ENCODE data around the gene IPPK. TPM values are rescaled to one million over a fixed set of nuclear protein-coding genes. Genes with fewer than 3 reads are reported as not detected.
"Not testable (repeated sequence)": the region's sequence is repeated elsewhere in the genome, so short reads cannot be mapped to it uniquely, and the experiment has no call there.

Gene IPPK
- total and polyA plus RNA-seq, 9 donors, result 6.2 to 9.2 (median 7.6) TPM

DNA sequence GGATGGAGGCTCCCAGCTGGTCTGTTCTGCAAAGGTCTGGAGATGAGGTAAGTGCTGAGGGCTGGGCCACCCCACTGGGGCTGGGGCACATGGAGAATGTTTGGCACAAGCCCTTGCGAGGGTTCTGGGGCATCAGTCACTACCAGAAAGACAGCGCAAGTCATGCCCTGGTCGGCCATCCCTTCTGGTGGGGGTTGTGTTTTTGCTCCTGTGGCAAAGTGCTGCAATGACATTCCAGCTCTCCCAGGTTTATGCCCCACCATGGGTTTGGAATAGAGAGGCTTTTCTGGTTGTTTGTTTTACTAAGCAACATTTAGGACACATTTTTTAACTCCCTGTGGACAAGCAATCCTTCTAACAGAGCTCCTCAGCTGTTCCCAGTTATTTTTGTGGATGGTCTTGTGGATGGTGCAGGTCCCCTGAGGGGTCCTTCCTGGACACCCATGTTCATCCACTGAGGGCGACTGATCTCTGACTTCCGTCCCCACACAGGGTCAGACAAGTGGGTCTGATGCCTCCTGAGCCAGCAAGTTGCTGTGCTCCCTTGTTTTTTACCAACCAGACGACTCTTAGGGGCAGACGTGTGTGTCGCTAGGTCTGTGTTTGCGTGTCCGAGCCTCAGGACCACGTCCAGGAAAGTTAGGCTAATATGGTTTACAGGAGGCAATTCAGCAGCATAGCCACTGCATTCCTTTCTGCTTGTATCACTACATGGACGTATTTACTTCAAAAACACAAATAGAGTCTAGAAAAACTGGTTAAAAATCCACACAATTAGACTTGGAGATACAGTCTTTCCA lies 69.3 kb downstream of the IPPK start:
- H3K4me1 ChIP-seq (ENCODE audit: control insufficient read depth, insufficient read depth, low read length), result peaks cover 48% of the 10 kb centered on the region
- H3K27me3 ChIP-seq (ENCODE audit: control insufficient read depth, insufficient read depth, low read length), result no peaks in the 10 kb centered on the region
- WGBS (ENCODE audit: insufficient coverage), result 29% methylated on average over 8 of the region's 12 CpGs
- H3K36me3 ChIP-seq (ENCODE audit: control insufficient read depth, insufficient read depth, low read length), result no peaks in the 10 kb centered on the region
- DNase-seq, result peak; percentile 94
- peak overlapping the region; percentile 91 for H3K27ac ChIP-seq (ENCODE audit: low read length)
- H3K4me3 ChIP-seq (ENCODE audit: low read length), result no peak overlapping the region
- peaks cover 8% of the 10 kb centered on the region for H3K9me3 ChIP-seq (replicated peaks; ENCODE audit: control insufficient read depth, low read depth, low read length)

DNA sequence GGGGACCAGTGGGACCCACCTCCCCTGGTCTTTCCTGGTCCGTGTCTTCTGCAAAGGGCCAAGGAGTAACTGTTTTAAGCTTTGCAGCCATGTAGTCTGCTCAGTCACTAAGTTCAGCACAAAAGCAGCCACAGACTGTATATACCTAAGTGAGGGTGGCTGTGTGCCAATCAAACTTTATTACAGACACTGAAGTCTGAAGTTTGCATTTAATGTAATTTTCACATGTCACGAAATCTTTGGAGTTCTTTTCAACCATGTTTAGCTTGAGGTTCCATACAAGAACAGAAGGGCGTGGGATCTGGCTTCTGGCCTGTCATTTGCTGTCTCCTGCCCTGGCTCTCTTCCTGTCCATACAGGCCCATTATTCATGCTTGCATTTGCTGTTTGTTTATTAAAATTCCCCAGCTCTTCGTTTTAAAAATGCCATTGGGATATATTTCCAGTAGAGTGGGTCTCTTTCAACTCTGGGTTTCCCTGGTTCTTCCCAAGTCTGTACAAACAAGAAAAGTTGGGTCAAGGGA lies 69.9 kb downstream of the IPPK start:
- DNase-seq, result peak; percentile 89

DNA sequence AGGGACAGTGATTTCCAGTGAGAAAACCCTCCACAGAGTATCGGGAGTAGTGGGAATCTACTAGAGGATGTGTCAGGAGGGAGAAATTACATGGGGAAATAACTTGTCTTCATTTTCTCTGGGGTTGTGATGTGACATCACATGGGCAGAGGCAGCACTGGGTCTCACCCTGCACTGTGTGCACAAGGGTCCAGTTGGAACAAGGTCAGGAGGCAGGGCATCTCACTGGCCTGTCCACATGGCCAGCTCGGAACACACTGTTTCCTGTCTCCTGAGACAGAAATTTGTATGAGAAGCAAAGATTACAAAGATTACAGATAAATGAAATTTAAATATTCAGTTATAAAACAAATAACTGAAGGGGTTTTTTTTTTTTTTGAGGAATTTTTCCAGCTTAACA lies 71.5 kb downstream of the IPPK start:
- Histone ChIP-seq H3K9me3 (replicated peaks; ENCODE audit: control insufficient read depth, low read depth, low read length) (no peaks in the 10 kb centered on the region), H3K4me3 (ENCODE audit: low read length) (no peak overlapping the region), H3K36me3 (ENCODE audit: control insufficient read depth, insufficient read depth, low read length) (no peaks in the 10 kb centered on the region), H3K27ac (ENCODE audit: low read length) (no peak overlapping the region), H3K4me1 (ENCODE audit: control insufficient read depth, insufficient read depth, low read length) (peaks cover 46% of the 10 kb centered on the region), H3K27me3 (ENCODE audit: control insufficient read depth, insufficient read depth, low read length) (no peaks in the 10 kb centered on the region)
- DNase-seq, result no peak
- no CpG with 5 or more reads among the region's 2 CpGs for WGBS (ENCODE audit: insufficient coverage)

More for the DNA sequence above, 69.9 kb downstream of the IPPK start:
- H3K4me3 ChIP-seq (ENCODE audit: low read length), result no peak overlapping the region
- H3K27ac ChIP-seq (ENCODE audit: low read length), result peak overlapping the region; percentile 91
- peaks cover 48% of the 10 kb centered on the region for H3K4me1 ChIP-seq (ENCODE audit: control insufficient read depth, insufficient read depth, low read length)
- H3K9me3 ChIP-seq (replicated peaks; ENCODE audit: control insufficient read depth, low read depth, low read length), result peaks cover 5% of the 10 kb centered on the region
- H3K27me3 ChIP-seq (ENCODE audit: control insufficient read depth, insufficient read depth, low read length), result no peaks in the 10 kb centered on the region
- WGBS (ENCODE audit: insufficient coverage), result 24% methylated on average over 3 of the region's 4 CpGs
- no peaks in the 10 kb centered on the region for H3K36me3 ChIP-seq (ENCODE audit: control insufficient read depth, insufficient read depth, low read length)

DNA sequence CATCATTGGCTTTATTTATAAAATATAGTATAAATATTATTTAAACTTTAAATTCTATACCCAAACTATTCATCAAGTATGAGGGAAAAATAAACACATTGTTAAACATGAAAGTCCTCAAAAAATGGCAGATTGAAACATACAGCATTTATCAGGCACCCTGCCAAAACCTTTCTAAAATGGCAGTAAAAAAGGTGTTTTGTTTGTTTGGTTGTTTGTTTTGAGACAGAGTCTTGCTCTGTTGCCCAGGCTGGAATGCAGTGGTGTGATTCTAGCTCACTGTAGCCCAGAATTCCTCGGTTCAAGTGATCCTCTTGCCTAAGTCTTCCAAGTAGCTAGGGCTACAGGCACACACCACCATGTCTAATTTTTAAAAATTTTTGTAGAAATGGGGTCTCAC lies 74.0 kb downstream of the IPPK start:
- no peaks in the 10 kb centered on the region for H3K9me3 ChIP-seq (replicated peaks; ENCODE audit: control insufficient read depth, low read depth, low read length)
- H3K4me3 ChIP-seq (ENCODE audit: low read length), result no peak overlapping the region
- H3K36me3 ChIP-seq (ENCODE audit: control insufficient read depth, insufficient read depth, low read length), result no peaks in the 10 kb centered on the region
- WGBS (ENCODE audit: insufficient coverage), result no CpG with 5 or more reads among the region's 1 CpG
- peaks cover 26% of the 10 kb centered on the region for H3K4me1 ChIP-seq (ENCODE audit: control insufficient read depth, insufficient read depth, low read length)
- H3K27ac ChIP-seq (ENCODE audit: low read length), result no peak overlapping the region
- no peaks in the 10 kb centered on the region for H3K27me3 ChIP-seq (ENCODE audit: control insufficient read depth, insufficient read depth, low read length)
- DNase-seq, result no peak

DNA sequence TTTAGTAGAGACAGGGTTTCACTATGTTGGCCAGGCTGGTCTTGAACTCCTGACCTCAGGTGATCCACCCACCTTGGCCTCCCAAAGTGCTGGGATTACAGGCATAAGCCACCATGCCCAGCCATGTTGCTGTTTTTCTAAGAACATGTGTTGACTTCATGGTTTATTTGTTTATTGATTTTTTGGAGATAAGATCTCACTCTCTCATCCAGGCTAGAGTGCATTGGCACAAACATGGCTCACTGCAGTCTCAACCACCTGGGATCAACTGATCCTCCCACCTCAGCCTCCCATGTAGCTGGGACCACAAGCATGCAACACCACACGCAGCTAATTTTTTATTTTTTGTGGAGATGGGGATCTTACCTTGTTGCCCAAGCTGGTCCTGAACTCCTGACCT lies 74.9 kb downstream of the IPPK start:
- H3K27ac ChIP-seq (ENCODE audit: low read length); H3K27me3 ChIP-seq (ENCODE audit: control insufficient read depth, insufficient read depth, low read length); DNase-seq; H3K9me3 ChIP-seq (replicated peaks; ENCODE audit: control insufficient read depth, low read depth, low read length); H3K4me3 ChIP-seq (ENCODE audit: low read length); H3K36me3 ChIP-seq (ENCODE audit: control insufficient read depth, insufficient read depth, low read length): not testable (repeated sequence)
- H3K4me1 ChIP-seq (ENCODE audit: control insufficient read depth, insufficient read depth, low read length), result peaks cover 18% of the 10 kb centered on the region
- WGBS (ENCODE audit: insufficient coverage), result no CpG with 5 or more reads among the region's 1 CpG

DNA sequence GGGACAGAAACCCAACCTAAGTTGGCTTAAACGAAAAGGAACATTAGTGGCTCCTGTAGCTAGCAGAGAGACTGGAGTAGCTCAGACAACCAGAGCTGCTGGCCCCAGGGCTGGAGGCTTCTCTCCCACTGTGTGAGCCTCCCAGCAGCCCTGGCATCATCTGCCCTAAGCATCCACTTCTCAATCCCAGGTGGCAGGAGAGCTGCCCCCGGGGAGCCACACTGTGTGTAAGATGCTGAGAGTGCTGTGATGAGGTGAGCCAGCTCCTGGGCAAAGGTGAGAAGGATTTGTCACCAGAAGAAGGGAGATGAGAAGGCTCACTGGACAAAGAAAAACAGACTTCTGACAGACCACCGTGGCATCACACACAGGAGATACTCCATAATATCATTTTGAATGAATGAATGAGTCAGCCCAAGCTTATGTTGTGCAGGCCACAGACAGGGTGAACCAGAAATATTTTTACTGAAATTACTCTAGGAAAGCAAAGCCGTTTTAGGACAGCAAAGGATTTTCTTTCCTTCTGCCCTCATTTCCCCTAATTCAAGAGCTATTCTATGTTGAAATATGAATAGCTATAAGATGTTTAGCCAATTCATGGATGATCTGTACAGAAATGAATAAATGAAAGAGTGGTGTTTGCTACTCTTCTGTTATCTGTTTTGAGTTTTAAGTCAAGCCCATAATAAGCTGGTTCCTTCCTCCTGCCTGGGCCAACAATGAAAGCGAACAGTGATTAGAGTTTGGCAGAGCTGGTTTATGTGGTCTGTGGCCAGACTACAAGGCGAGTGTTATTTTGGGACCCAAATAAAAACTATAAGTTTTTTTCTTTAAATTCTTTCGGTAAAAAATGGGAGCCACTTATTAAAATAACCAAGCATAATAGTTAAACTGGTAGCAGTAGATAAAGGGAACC lies 76.7 kb downstream of the IPPK start:
- no peak for DNase-seq
- peaks cover 8% of the 10 kb centered on the region for H3K4me1 ChIP-seq (ENCODE audit: control insufficient read depth, insufficient read depth, low read length)
- H3K27ac ChIP-seq (ENCODE audit: low read length), result peak overlapping the region; percentile 29
- H3K9me3 ChIP-seq (replicated peaks; ENCODE audit: control insufficient read depth, low read depth, low read length), result no peaks in the 10 kb centered on the region
- H3K36me3 ChIP-seq (ENCODE audit: control insufficient read depth, insufficient read depth, low read length), result no peaks in the 10 kb centered on the region
- 0% methylated on average over 1 of the region's 7 CpGs for WGBS (ENCODE audit: insufficient coverage)
- no peaks in the 10 kb centered on the region for H3K27me3 ChIP-seq (ENCODE audit: control insufficient read depth, insufficient read depth, low read length)
- H3K4me3 ChIP-seq (ENCODE audit: low read length), result no peak overlapping the region

DNA sequence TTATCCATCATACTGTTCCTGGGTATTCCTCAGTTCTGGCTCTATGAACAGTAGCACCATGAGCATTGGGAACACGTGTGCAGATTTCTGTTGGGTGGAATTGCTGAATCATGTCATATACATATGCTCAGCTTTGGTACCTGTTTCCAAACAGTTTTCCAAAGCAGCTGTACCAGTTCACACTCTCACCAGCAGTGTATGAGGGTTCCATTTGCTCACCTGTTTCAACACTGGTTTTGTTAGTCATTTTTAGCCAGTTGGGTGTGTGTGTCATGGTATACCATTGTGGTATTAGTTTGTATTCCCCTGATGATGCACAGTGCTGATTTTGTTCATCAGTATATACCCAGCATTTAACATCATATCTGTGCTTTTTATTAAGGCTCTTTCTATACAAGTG lies 77.4 kb downstream of the IPPK start:
- Histone ChIP-seq H3K27ac (ENCODE audit: low read length) (no peak overlapping the region), H3K36me3 (ENCODE audit: control insufficient read depth, insufficient read depth, low read length) (no peaks in the 10 kb centered on the region), H3K9me3 (replicated peaks; ENCODE audit: control insufficient read depth, low read depth, low read length) (no peaks in the 10 kb centered on the region), H3K4me3 (ENCODE audit: low read length) (no peak overlapping the region), H3K4me1 (ENCODE audit: control insufficient read depth, insufficient read depth, low read length) (peaks cover 5% of the 10 kb centered on the region), H3K27me3 (ENCODE audit: control insufficient read depth, insufficient read depth, low read length) (no peaks in the 10 kb centered on the region)
- WGBS (ENCODE audit: insufficient coverage), result no CpG with 5 or more reads among the region's 1 CpG
- no peak for DNase-seq

DNA sequence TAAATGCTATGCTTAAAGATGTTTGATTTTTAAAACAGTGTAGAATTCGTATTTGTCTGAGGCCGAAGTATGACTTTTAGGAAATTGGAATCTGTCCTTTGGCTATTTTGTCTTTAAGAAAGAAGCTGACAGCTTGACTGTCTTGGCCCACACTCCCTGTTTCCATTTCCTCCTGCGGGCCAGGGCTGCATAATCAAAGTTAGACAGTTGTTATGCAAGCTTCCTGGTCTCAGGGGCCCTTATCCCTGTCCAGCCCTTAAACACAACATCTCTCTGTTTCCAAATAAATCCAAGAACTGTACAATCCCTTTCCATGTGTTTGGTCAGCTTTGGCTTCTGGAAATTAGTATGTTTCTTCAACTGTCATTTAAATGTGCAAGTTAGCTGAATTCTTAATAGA lies 79.6 kb downstream of the IPPK start:
- 0% methylated on average over 1 of the region's 3 CpGs for WGBS (ENCODE audit: insufficient coverage)
- Histone ChIP-seq H3K36me3 (ENCODE audit: control insufficient read depth, insufficient read depth, low read length) (no peaks in the 10 kb centered on the region), H3K27me3 (ENCODE audit: control insufficient read depth, insufficient read depth, low read length) (no peaks in the 10 kb centered on the region), H3K4me1 (ENCODE audit: control insufficient read depth, insufficient read depth, low read length) (peaks cover 5% of the 10 kb centered on the region), H3K27ac (ENCODE audit: low read length) (peak overlapping the region; percentile 79), H3K4me3 (ENCODE audit: low read length) (no peak overlapping the region), H3K9me3 (replicated peaks; ENCODE audit: control insufficient read depth, low read depth, low read length) (peaks cover 3% of the 10 kb centered on the region)
- peak; percentile 99 for DNase-seq

DNA sequence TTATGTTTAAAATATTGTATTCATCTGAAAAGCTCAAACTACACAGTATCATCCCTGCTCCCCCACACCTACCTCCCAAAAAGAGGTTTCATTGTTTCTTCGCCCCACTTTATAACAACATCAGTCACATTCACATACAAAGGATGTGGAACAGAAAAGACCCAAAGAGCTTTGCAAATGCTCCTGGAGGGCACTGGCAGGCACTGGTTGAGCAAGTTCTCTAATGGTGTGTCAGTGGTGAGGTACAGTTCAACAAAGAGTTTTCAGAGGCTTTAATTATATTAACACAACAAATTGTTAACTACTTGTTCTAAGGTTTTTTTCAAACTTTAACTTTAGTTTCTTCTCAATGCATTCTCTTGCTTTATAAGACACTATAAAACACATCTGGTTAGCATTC lies 80.0 kb downstream of the IPPK start:
- Histone ChIP-seq H3K9me3 (replicated peaks; ENCODE audit: control insufficient read depth, low read depth, low read length) (peaks cover 3% of the 10 kb centered on the region), H3K27ac (ENCODE audit: low read length) (peak overlapping the region; percentile 79), H3K4me1 (ENCODE audit: control insufficient read depth, insufficient read depth, low read length) (peaks cover 5% of the 10 kb centered on the region), H3K27me3 (ENCODE audit: control insufficient read depth, insufficient read depth, low read length) (no peaks in the 10 kb centered on the region), H3K36me3 (ENCODE audit: control insufficient read depth, insufficient read depth, low read length) (no peaks in the 10 kb centered on the region), H3K4me3 (ENCODE audit: low read length) (no peak overlapping the region)
- DNase-seq, result no peak
- no CpG with 5 or more reads among the region's 1 CpG for WGBS (ENCODE audit: insufficient coverage)

DNA sequence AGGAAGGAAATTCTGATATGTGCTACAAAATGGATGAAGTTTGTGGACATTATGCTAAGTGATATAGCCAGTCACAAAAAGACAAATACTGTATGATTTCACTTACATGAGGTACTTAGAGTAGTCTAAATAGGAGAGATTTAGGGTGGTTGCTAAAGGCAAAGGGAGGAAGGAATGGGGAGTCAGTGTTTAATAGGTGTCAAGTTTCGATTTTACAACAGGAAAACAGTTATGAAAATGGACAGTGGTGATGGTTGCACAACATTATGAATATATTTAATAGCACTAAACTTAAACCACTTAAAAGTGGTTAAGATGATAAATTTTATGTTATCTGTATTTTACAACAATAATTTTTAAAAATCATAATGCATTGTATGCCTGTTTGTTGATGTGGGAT lies 93.8 kb downstream of the IPPK start:
- WGBS (ENCODE audit: insufficient coverage), result no CpG with 5 or more reads among the region's 1 CpG

More for the DNA sequence above, 93.8 kb downstream of the IPPK start:
- no peaks in the 10 kb centered on the region for H3K27me3 ChIP-seq (ENCODE audit: control insufficient read depth, insufficient read depth, low read length)
- no peak for DNase-seq
- H3K36me3 ChIP-seq (ENCODE audit: control insufficient read depth, insufficient read depth, low read length), result no peaks in the 10 kb centered on the region
- no peaks in the 10 kb centered on the region for H3K4me1 ChIP-seq (ENCODE audit: control insufficient read depth, insufficient read depth, low read length)
- peaks cover 2% of the 10 kb centered on the region for H3K9me3 ChIP-seq (replicated peaks; ENCODE audit: control insufficient read depth, low read depth, low read length)
- H3K4me3 ChIP-seq (ENCODE audit: low read length), result no peak overlapping the region
- H3K27ac ChIP-seq (ENCODE audit: low read length), result no peak overlapping the region
